ENCODE measurements around the gene PPP1R13B. TPM values are rescaled to one million over a fixed set of nuclear protein-coding genes. Genes with fewer than 3 reads are reported as not detected.

The PPP1R13B gene
- total and polyA plus RNA-seq, 2 experiments from 2014 or later, result 2.0 to 8.5 TPM

DNA sequence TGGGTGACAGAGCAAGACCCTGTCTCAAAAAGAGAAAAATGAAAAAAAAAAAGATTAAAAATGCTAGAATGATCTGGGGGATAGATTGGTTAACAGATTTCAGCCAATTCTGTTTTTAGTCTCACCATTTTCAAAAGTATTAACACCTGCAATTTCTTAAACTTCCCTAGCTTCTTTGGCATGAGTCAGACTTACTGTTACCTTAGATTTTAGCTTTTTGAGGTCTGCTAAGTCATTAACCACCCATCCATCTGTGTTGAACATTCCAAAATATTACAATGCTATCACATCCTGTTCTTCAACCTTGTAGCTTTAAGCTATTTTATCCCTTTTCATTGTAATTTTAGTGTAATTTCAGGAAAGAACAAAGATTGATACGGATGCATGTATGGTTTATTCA, 59.3 kb downstream of the PPP1R13B start:
- Histone ChIP-seq H2AFZ (no peak overlapping the region), H3K4me1 (ENCODE audit: insufficient read depth) (no peaks in the 10 kb centered on the region), H3K79me2 (replicated peaks; ENCODE audit: insufficient read depth) (no peaks in the 10 kb centered on the region), H3F3A (replicated peaks; ENCODE audit: low read depth) (no peaks in the 10 kb centered on the region), H3K4me2 (no peak overlapping the region), H3K4me3 (no peak overlapping the region), H3K27ac (ENCODE audit: low read depth) (no peak overlapping the region), H3K27me3 (ENCODE audit: insufficient read depth) (no peaks in the 10 kb centered on the region), H3K36me3 (ENCODE audit: insufficient read depth) (no peaks in the 10 kb centered on the region), H3K9me2 (ENCODE audit: insufficient read depth) (no peaks in the 10 kb centered on the region), H4K20me1 (replicated peaks; ENCODE audit: insufficient read depth) (no peaks in the 10 kb centered on the region)
- H3K27me3 Mint-ChIP-seq (ENCODE audit: insufficient read depth, low read depth, poor library complexity), result peaks cover 5% of the 10 kb centered on the region
- H3K9me3 Mint-ChIP-seq, result no peaks in the 10 kb centered on the region
- DNase-seq (ENCODE audit: low spot score) (no peak), ATAC-seq (no peak)
- no peak overlapping the region for H3K4me3 Mint-ChIP-seq
- no peaks in the 10 kb centered on the region for H3K4me1 Mint-ChIP-seq
- no peaks in the 10 kb centered on the region; the same call in 2 of the 3 replicates for H3K36me3 Mint-ChIP-seq (ENCODE audit: low read depth)
- no peak overlapping the region for H3K27ac Mint-ChIP-seq
- TF ChIP-seq ZNF331 (CRISPR knock-in tag; IDR thresholded peaks at IDR 0.05; ENCODE audit: low read depth) (no peak), EZH2phosphoT487 (IDR thresholded peaks at IDR 0.05; ENCODE audit: unreplicated experiment) (no peak), JUNB (IDR thresholded peaks at IDR 0.05; ENCODE audit: unreplicated experiment) (no peak), POLR2AphosphoS5 (IDR thresholded peaks at IDR 0.05; ENCODE audit: low read depth) (no peak), NANOG (IDR thresholded peaks at IDR 0.05; ENCODE audit: borderline replicate concordance) (no peak), CREB1 (CRISPR knock-in tag; IDR thresholded peaks at IDR 0.05; ENCODE audit: low read depth) (no peak), EZH2 (IDR thresholded peaks at IDR 0.05; ENCODE audit: low read depth, unreplicated experiment) (no peak), REST (IDR thresholded peaks at IDR 0.05; ENCODE audit: unreplicated experiment) (no peak), STAT1 (IDR thresholded peaks at IDR 0.05; ENCODE audit: unreplicated experiment) (no peak), ZNF114 (CRISPR knock-in tag; IDR thresholded peaks at IDR 0.05) (no peak), ZNF462 (CRISPR knock-in tag; IDR thresholded peaks at IDR 0.05) (no peak)
- TF ChIP-seq, protein P1, sequence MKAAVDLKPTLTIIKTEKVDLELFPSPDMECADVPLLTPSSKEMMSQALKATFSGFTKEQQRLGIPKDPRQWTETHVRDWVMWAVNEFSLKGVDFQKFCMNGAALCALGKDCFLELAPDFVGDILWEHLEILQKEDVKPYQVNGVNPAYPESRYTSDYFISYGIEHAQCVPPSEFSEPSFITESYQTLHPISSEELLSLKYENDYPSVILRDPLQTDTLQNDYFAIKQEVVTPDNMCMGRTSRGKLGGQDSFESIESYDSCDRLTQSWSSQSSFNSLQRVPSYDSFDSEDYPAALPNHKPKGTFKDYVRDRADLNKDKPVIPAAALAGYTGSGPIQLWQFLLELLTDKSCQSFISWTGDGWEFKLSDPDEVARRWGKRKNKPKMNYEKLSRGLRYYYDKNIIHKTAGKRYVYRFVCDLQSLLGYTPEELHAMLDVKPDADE (IDR thresholded peaks at IDR 0.05), result no peak
- TF ChIP-seq, protein P2, sequence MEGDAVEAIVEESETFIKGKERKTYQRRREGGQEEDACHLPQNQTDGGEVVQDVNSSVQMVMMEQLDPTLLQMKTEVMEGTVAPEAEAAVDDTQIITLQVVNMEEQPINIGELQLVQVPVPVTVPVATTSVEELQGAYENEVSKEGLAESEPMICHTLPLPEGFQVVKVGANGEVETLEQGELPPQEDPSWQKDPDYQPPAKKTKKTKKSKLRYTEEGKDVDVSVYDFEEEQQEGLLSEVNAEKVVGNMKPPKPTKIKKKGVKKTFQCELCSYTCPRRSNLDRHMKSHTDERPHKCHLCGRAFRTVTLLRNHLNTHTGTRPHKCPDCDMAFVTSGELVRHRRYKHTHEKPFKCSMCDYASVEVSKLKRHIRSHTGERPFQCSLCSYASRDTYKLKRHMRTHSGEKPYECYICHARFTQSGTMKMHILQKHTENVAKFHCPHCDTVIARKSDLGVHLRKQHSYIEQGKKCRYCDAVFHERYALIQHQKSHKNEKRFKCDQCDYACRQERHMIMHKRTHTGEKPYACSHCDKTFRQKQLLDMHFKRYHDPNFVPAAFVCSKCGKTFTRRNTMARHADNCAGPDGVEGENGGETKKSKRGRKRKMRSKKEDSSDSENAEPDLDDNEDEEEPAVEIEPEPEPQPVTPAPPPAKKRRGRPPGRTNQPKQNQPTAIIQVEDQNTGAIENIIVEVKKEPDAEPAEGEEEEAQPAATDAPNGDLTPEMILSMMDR (conservative IDR thresholded peaks at IDR 0.05; ENCODE audit: low read depth in 2 of 2), result no peak

Measured in GM23338 (cell line).